CD4-positive, alpha-beta T cell treated with Interferon alpha-2 for 1 hour (primary cell): Measurements from ENCODE around the gene FFAR2.
"Not testable (repeated sequence)": the region's sequence is repeated elsewhere in the genome, so short reads cannot be mapped to it uniquely, and the experiment has no call there.

Experiments used
- DNase-seq, 2 donors: peaks; one replicate each; pipeline ENCODE4 v3.0.0-alpha.2; 2020 to 2022

The FFAR2 gene

DNA sequence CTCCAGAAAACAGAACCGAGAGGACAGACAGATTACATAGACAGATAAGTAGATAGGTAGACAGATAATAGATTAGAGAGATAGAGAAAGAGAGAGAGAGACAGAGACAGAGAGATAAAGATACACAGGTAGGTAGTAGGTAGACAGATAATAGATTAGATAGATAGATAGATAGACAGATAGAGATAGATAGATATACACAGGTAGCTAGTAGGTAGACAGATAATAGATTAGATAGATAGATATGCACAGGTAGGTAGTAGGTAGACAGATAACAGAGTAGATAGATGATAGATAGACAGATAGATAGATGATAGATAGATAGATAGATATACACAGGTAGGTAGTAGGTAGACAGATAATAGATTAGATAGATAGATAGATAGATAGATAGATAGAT lies 10.1 kb downstream of the FFAR2 start:
- DNase-seq = no peak

DNA sequence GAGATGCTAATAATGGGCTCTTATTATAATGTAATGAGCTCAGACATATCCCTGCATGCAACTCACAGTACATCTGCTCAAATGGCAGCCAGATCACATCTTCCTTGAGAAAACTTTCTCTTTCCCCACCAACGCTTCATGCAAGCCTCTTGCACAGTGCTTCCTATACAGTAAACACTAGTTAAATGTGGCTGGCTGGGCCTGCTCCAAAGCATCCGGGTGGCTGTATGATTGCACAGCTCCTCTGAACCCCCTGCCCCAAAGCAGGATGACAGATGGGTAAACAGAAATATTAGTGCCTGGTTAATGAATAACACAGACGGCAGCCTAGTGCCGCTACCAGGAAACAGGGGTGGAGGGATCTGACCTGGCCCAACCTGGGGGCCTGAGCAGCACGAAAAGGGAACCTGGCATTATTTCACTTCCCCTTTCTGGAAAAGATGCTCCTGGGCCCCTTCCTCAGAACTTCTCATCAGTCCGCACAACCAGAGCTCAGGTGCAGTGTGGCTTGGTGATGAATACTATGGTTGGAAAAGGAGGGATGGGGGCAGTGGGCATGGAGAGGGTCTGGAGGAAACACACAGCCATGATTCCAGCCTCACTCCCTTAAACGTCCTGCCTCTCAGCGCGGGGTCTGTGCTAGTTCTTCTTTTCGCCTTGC lies 10.8 kb downstream of the FFAR2 start:
- peak in 1 of 2 donors; percentile 70 for DNase-seq

- no peak for DNase-seq
Observed at GRCh38 chr19:35459414-35460082, 11.5 kb downstream of the FFAR2 start.

DNA sequence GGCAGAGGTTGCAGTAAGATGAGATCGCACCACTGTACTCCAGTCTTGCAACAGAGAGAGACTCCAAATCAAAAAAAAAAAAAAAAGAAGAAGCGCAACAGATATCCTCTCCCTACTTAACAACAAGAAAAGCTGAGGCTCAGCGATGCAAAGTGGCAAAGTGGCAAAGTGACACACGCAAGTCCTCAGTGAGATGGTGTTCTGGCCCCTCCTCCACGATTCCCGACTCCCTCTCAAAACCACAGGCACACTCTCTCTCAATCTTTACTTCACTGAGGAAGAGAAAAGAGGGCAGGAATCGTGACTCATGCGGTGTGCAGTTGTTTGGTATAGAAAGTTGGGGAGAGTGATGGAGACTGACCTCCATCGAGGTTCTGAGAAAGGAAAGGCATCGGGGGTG lies 12.6 kb downstream of the FFAR2 start:
- peak in 1 of 2 donors; percentile 45 for DNase-seq

- no peak for DNase-seq
Observed at GRCh38 chr19:35461060-35461459, 13.0 kb downstream of the FFAR2 start.

- not testable (repeated sequence) for DNase-seq
Observed at GRCh38 chr19:35461788-35462187, 13.7 kb downstream of the FFAR2 start.

DNA sequence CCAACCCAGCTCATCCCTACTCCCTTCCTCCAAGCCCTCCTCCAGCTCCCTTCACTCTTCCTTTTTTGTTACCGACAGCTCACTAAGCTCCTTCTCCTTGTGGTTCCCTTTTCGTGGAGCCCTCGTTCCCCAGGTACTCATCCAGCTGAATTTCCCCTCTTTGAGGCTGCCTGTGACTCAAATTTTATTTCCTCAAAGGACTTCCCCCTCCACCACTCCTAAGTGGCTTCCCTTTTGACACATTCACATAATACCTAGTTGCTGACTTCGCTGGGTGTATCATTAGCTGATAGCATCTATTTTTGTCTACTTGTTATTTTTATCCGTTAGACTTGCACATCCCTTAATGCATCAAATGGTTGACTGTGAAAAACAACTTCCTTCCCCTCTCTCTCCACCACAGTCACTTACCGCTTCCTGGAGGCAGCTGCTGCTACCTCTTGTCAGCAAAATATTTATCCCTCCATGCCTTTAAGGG lies 14.5 kb downstream of the FFAR2 start:
- DNase-seq = peak; percentile 70 to 83

- not testable (repeated sequence) for DNase-seq
Observed at GRCh38 chr19:35462956-35463355, 14.9 kb downstream of the FFAR2 start.

DNA sequence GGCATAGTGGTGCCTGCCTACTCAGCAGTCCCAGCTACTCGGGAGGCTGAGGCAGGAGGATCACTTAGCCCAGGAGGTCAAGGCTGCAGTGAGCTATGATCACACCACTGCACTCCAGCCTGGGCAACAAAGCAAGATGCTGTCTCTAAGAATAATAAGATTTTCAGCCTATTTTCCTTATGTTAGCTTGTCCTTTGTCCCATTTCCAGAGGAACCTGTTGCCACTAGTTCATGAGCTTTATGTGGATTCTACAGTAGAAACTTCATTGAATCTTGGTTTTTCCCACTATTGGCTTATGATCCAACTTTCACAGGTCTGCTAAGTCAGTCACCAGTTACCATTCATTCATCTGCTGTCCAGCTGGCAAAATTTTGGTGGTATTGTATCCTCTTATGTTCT lies 18.2 kb downstream of the FFAR2 start:
- DNase-seq = no peak

DNA sequence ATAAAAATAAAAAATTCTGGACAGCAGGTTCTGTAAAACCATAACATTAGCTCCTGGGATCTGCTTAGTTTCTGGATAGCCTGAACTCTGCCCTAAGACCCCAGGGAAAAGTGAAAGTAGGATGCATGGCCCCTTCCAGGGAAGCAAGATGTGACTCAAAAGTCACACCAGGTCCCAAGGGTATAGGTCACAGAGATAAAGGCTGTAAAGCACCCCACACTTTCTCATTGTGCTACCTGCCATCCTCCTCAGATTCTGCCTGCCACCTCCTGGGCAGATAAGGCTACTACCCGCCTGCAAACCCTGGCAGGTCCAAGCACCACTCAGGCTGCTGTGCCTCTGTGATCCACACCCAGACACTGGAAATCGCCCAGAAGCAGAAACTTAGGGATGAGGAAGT lies 20.6 kb downstream of the FFAR2 start:
- DNase-seq = peak; percentile 78 to 79

- DNase-seq = no peak
Observed at GRCh38 chr19:35470128-35470527, 22.1 kb downstream of the FFAR2 start.

GRCh38 chr19:35471075-35471474 lies 23.0 kb downstream of the FFAR2 start:
- DNase-seq = not testable (repeated sequence)

DNA sequence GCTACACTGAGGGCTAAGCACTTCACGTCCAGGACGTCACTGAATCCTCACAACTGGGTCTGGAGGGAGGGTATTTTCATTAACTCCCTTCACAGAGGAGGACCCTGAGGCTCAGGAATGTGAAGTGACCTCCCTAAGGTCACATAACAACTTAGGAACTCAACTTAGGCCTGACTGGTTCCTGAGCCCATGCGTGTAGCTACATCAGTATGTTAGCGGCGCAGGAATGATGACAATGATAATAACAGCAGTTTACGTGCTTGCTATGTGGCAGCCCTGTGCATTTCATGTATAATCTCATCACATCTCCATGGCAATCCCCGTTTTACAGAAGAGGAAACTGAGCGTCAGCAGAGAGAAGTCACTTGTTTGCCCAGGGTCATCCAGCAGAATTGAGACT lies 23.9 kb downstream of the FFAR2 start:
- DNase-seq = no peak

DNA sequence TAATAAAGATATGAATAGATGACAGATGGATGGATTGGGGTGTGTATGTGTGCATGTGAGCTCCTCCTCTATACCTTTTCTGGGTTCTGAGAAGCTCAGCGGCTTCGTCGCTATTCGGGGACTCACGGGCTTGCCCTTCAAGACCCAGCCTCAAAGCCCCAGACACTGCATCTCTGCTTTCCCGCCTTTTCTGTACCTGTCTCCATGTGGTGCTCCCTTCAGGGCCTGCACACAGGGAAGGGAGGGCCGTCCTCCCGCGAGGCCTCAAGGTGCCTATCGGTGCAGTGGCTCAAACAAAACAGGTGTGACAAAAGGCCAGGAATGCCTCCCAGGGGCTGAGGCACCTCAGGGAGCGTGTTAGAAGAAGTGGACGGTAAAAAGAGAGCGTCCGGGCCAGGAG lies 26.0 kb downstream of the FFAR2 start:
- DNase-seq = no peak

- DNase-seq = not testable (repeated sequence)
Observed at GRCh38 chr19:35474594-35474993, 26.5 kb downstream of the FFAR2 start.

DNA sequence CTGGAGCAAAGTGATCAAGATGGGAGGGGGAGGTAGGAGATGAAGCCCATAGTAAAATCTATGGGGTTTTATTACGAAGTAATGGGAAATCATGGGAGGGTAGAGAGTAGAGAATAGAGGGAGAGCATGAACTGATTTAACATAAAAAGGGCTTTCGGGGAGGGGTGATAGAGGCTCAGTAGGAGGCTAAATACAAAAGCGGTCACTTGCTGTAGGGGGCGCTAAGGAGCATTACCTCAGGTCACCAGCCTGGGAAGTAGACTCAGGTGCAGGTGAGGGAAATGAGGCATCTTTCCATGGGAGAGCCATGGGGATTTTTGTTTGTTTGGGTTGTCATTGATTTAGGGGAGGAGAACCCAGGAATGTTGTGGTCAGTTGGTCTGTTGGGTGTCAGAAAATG lies 28.1 kb downstream of the FFAR2 start:
- no peak for DNase-seq

GRCh38 chr19:35478794-35479677 lies 31.0 kb downstream of the FFAR2 start:
- no peak for DNase-seq

DNA sequence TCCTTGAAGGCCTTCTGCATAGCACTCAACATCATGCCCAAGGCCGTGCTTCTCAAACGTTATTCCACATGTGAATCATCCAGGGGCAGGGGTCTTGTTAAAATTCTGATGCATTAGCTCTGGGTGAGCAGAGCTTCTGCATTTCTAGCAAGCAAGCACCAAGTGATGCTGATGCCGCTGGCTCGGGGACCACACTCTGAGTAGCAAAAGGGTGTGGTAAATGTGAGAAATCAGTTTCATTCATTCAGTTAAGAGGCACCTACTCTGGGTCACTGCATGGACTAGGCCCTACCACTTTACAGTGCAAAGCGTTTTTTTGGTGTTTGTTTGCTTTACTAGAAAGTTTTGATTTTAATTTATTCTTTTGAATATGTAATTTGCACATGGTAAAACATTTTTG lies 35.0 kb downstream of the FFAR2 start:
- no peak for DNase-seq

DNA sequence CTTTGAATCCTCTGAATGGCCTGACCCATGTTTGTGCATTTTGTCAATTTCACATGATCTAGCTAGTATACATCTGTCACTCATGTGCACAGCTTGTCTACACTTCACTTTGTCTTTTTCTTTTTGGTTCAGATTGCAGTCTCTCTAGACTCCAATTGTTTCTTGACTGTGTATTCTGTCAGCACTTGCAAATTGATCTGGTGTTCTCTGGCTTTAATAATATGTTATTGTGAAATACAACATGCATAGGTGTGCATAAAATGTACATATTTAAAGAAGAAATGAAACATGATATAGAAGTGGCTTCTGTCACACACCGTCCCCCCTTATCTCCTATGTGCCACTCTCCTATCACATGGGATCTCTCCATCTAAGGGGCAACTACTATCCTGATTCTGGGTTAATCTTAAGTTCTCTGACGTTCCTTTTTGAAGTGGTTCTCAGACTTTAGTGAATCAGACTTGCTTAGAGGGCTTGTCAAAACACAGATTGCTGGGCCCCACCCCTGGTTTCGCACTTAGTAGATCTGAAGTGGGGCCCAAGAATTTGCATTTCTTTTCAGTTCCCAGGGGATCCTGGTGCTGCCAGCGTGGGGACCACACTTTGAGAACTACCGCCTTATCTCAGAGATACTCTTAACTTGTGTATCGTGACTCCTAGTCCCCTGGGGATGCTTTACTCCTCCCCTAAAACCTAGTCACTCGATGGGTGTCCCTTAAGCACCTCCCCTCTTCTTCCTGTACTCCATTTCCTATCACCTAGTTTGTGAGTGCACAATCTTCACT lies 36.4 kb downstream of the FFAR2 start:
- DNase-seq = peak in 1 of 2 donors; percentile 43

- no peak for DNase-seq
Observed at GRCh38 chr19:35486268-35486708, 38.2 kb downstream of the FFAR2 start.

DNA sequence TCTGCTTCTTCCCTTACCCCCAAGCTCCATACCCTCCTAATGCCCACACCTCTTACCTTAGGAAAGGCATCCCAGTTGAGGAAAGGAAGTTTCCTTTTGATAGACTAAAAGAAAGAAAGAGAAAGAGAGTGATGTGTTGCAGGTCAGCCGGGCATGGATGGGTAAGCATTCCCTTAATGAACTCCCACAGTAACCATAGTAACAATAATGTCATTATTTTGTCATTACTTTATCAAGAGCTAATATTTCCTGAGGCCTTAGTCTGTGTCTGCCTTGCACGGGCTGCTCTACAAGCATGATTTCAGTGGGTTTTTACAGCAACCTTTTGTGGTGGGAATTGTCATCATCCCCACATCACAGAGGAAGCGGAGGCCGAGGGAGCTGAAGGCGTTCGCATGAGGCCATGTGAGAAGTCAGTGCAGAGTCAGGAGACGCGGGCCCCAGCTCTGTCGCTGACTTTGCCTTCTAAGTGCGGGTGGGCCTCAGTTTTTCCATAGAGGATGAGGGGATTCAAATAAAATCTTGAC lies 39.7 kb downstream of the FFAR2 start:
- DNase-seq = no peak

DNA sequence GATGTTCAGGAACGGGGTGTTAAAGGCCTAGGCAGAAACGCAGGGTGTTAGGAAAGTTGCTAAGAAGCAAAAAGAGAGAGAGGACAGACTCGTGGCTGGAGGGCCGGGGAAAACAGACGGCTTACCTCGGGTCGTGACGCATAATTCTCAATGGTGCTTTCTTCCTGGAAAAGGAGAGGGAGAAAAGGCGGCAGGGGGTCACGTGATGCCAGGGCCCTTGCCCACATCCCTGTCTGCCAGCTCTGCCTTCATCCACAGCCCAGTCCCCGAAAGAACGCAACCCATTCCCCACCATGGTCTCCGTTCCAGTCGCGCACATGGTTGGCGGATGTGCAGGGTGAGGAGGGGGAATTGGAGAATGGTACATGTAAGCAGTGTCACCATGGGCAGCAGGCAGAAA lies 40.6 kb downstream of the FFAR2 start:
- DNase-seq = no peak
